AG10803 (cell line): Measurements from ENCODE around the gene PRR5.
"Not testable (repeated sequence)": the region's sequence is repeated elsewhere in the genome, so short reads cannot be mapped to it uniquely, and the experiment has no call there.

Experiments used
- DNase-seq: peaks from one replicate; pipeline ENCODE4 v3.0.0; 2010; ENCODE audit warnings: low read depth
- H3K4me3 ChIP-seq: 2 replicates; pipeline ENCODE4 v1.5.1; 2011; ENCODE audit warnings: mild to moderate bottlenecking, low read length, control low read depth
- CTCF ChIP-seq: conservative IDR thresholded peaks from 2 replicates; pipeline ENCODE4 v1.5.1; 2011; ENCODE audit warnings: mild to moderate bottlenecking, low read length, control low read depth, inconsistent platforms

The PRR5 gene

DNA sequence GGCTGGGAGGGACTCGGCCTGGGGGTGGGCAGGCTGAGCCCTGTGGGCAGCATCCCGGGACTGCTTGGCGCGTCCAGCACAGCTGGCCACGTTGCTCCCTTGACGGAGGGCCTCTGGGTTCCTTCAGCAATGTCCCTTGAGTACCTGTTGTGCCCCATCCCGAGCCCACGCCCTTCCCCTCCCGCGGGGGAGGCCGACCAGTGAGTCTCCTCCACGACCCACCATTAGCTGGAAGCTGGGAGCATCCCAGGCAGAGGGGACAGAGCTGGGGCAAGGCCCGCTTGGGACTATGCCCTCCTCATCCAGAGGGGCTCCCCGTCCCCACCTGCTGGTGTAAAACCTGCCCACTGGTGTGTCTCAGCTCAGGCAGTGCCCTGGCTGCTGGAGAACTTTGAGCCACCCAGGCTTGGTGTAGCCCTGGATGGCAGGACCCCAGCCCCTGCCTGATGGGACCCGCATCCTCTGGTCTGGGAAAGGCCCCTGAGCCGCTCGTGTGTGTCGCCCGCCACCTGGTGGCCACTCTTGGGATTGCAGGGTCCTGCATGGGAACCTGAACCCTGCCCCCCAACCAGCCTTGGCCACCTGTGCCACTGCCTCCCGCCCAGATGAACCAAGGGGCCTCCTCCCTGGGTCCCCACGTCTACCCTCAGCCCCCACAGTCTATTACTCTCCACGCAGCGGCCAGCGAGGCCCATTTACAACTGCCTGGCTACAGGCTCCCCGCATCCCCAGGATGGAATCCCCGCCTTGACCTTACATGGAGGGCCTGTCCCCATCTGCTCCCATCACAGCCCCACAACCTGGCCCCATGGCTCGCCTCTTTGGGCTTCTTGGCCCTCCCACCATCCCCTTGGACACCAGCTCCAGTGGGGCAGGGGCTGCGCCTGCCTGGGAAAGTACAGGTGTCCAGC is 33.8 kb downstream of the PRR5 start:
- TF ChIP-seq CTCF, result peak; percentile 89
- no peak overlapping the region for H3K4me3 ChIP-seq
- DNase-seq, result peak; percentile 39

GRCh38 chr22:44736581-44737405 is 34.8 kb downstream of the PRR5 start:
- no peak for TF ChIP-seq CTCF
- no peak overlapping the region for H3K4me3 ChIP-seq
- no peak for DNase-seq

- no peak overlapping the region for H3K4me3 ChIP-seq
- TF ChIP-seq CTCF, result no peak
- DNase-seq, result no peak
Observed at GRCh38 chr22:44737406-44738346, 35.7 kb downstream of the PRR5 start.

DNA sequence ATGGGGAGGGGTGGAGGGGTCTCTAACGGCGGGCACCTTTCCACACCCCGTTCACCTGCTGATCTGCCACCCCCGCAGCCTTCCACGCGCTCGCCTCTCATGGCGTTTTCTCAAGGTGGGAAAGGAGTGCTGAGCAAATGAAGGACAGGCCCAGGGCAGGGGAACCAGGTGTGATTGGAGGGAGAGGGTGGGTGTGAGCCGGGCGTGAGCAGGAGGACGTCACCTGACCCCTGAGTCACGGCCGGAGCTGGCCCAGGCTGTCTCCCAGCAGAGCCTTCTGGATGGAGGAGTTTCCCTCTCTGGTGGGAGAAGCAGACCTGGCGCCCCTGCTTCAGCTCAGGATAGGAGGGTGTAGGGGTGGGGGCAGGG is 36.3 kb downstream of the PRR5 start:
- H3K4me3 ChIP-seq, result no peak overlapping the region
- DNase-seq, result no peak
- no peak for TF ChIP-seq CTCF

GRCh38 chr22:44739024-44739423 is 37.0 kb downstream of the PRR5 start:
- no peak for DNase-seq

DNA sequence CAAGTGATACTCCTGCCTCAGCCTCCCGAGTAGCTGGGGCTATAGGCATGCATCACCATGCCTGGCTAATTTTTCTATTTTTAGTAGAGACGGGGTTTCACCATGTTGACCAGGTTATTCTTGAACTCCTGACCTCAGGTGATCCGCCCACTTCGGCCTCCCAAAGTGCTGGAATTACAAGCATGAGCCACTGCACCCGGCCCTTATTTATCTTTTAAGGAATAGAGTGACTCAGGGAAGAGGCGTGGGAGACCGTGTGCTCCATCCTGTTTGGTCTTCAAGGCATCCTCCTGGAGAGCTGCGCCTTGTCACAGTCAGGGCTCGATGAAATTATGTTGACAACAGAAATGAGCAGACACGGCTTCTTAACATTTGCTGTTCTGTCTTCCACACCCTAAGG is 37.7 kb downstream of the PRR5 start:
- peak; percentile 32 for DNase-seq
- H3K4me3 ChIP-seq, result not testable (repeated sequence)

More at GRCh38 chr22:44739024-44739423, 37.0 kb downstream of the PRR5 start:
- TF ChIP-seq CTCF, result no peak
- H3K4me3 ChIP-seq, result no peak overlapping the region

DNA sequence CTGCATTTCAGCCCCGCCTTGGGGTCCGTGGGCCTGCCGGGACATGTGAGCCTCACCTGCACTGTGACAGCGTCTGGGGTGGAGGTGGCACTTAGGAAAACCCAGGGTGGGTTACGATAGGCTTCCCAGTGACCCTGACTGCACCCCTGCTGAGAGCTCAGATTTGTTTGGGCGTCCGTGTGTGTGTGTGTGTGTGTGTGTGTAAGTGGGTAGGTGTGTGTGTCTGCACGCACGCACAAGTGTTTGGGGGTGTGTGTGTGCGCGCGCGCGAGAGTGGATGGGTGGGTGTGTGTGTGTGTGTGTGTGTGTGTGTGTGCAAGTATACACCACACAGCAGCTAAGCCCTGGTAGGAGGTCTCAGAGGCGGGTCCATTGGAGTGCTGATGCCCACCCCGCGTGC is 38.3 kb downstream of the PRR5 start:
- no peak overlapping the region for H3K4me3 ChIP-seq
- DNase-seq, result no peak
- no peak for TF ChIP-seq CTCF
